GM18870 (cell line): Measurements from ENCODE around the gene SNX22.

ENCODE experiments used
- ATAC-seq: cut with Tn5 transposase; IDR thresholded peaks from one replicate; pipeline ENCODE4 v1.9.1; 2021; ENCODE audit warnings: moderate library complexity; ENCODE audit not compliant: unreplicated experiment

SNX22 gene

GRCh38 chr15:64133623-64134344 is 17.7 kb upstream of the SNX22 start:
- ATAC-seq: no peak

DNA sequence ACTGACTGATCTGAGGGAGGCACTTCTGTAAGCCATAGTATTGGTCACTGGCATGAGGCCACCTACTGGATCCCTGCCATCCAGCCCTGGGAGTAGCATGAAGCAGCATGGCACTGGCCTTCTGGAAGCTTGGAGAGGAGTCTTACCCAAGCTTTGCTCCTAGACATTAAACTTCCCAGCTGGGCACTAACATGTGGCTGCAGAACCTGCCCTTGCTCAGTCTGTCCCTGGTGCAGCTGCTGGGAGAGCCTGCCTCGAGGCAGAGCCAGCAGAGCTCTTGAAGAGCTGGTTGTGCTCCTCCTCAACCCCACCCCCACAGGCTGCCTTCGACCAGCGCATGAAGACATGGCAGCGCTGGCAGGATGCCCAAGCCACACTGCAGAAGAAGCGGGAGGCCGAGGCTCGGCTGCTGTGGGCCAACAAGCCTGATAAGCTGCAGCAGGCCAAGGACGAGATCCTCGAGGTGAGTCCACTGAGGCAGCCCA is 17.1 kb upstream of the SNX22 start:
- no peak for ATAC-seq

- no peak for ATAC-seq
Observed at GRCh38 chr15:64136347-64136746, 15.2 kb upstream of the SNX22 start.

DNA sequence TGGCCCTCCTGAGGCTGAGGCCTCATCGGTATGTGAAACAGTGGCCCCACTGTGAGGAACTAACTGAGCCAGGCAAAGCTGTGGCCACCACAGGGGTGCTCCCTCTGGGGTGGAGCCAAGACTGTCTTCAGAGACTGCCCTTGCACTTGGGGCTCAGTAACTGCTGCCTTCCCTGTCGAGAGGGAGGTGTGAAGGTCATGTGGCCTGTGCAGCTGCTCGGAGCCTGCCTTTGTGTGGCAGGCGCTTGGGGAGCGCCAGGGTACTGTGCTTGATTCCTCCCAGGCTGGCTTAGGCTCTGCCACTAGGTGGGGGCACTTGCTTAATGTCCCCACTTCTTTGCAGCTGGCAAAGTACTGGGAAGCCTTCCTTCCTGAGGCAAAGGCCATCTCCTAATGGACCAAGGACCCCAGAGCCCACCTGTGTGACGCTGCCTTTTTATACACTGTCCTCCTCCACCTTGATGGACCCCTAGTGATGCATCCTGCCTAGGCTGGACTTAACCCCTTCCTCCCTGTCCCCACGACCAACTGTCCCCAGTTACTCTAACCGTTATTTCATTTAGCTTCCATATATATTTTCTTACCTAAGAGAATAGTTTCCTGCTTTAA is 14.2 kb upstream of the SNX22 start:
- no peak for ATAC-seq

DNA sequence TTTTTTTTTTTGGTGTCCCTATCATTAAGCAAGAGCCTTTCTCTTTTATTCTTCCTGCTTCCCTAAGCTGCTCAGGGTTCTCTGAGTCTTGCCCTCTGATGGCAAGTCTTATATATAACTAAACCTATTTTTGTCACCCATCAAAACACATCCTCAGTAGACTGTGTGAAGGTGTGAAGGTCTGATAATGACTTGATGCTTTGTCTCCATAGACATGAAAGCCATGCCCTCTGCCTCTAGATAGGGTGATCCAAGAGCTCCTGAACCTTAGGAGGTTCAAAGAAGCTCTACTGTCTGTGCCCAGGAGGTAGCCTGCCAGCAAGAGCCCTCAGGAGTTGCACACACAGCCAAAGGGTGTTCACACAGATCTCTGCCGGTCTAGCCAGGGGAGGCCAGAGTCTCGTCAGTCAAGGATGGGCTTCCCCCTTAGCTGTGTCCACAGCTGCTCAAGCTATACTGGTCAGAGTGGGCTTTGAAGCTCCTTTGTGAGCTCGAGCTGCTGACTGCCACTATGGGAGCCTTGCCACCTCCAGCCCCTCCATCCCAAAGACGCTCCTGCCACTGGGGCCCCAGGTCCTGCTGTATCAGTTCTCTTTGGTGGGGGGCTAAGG is 13.1 kb upstream of the SNX22 start:
- no peak for ATAC-seq

DNA sequence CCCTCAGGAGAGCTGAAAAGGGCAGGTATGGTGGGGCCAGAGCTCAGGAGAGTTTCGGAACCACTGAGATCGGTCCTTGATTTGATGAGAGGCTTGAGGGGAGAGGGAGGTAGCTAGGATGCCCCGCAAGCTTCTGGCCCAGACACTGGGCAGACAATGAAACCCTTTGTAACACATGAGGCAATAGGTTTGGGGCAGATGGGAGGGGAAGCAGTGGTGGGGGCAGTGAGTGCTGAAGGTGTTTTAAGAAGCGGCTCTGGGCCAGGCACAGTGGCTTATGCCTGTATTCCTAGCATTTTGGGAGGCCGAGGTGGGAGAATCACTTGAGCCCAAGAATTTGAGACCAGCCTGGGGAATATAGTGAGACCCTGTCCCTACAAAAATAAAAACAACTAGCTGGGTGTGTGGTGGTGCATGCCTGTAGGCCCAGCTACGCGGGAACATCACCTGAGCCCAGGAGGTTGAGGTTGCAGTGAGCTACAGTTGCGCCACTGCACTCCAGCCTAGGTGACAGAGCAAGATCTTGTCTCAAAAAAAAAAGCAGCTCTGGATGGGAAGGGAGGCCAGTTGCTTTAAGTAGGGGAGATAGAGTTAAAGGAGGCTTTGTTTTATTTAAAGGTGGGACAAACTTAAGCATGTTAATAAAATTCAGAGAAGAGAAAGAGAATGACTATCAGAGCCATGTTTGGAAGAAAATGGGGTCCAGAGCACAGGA is 9.6 kb upstream of the SNX22 start:
- ATAC-seq: no peak

DNA sequence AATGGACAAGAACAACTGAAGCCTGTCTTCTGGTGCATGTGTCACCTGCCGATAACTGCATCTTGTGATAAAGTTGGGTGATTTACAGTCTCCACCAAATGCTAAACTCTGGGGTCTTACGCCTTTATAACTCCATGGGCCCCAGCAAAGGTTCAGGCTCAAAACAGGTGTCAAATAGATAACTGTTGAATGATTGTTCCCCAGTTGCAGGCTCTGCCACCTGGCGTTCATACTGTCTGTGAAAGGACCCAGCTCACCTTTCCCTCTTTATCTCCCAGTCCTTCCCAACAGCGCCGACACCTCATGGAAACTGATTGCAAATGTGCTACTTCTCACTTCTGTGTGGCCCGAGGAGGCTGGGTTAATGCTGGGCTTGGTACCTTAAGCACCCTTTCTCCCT is 8.3 kb upstream of the SNX22 start:
- no peak for ATAC-seq

DNA sequence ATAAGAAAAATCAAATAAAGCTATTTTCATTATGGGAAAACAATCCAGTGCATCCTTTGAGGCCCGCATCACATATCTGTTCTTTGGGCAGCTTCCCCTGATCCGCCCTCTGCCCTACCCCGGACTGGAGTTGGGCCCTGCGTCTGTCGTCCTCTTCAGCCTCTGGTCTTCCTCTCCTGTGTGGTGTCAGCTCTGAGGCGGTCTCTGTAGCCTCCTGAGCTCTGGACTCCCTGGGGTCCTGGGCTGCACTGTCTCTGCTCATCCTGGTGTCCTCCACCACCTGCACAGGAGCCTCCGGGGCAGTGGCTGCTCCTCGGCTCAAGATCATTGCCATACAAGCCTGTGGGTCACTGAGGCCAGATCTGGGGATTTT is 7.4 kb upstream of the SNX22 start:
- no peak for ATAC-seq

- ATAC-seq: peak; percentile 59
Observed at GRCh38 chr15:64144565-64145281, 6.8 kb upstream of the SNX22 start.

DNA sequence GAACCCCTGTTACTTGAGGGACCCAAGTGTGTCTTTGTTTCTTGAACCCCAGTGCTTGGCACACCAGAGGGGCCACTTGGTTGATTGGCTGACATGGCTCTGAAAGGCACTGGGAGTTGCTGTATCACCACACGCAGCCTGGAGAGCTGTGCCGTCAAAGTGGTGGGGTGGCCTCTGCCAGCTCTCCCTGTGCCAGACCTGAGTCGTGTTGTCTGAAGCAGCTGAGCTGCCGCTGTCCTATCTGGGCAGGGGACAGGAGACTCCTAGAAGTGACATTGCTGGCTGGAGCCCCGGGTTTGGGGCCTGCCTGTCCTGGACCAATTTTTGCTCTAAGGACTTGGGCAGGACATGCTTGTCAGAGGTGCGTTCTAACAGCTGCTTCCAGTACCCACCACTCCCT is 5.5 kb upstream of the SNX22 start:
- no peak for ATAC-seq

DNA sequence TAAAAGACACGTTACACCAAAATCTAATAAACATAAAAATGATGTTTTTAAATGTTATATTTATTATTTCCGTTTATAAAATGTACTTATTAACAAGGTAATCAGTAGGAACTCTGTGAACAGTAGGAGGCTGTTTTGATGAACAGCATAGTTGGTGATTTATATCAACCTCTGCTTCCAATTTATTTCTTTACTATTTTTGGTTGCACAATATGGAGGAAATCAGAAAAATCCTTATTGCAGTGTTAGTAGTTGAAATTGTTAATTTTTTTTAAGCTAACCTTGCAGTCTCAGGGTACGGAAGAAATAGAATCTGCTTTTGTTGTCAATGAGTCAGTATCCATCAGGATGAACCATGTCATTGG is 5.0 kb upstream of the SNX22 start:
- no peak for ATAC-seq

GRCh38 chr15:64146885-64147681 is 4.4 kb upstream of the SNX22 start:
- no peak for ATAC-seq

DNA sequence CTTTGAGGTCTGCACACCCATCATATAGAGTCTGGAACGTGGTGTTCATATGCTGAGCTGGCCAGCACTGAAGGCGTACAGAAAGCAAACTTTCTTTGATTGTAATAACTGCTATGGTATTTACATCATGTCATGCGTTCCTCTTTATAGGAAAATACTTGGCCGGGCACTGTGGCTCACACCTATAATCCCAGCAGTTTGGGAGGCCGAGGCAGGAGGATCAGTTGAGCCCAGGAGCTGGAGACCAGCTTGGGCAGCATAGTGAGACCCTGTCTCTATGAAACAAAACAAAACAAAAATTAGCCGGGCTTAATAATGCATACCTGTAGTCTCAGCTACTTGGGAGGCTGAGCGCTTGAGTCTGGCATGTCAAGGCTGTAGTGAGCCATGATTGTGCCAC is 3.4 kb upstream of the SNX22 start:
- no peak for ATAC-seq

DNA sequence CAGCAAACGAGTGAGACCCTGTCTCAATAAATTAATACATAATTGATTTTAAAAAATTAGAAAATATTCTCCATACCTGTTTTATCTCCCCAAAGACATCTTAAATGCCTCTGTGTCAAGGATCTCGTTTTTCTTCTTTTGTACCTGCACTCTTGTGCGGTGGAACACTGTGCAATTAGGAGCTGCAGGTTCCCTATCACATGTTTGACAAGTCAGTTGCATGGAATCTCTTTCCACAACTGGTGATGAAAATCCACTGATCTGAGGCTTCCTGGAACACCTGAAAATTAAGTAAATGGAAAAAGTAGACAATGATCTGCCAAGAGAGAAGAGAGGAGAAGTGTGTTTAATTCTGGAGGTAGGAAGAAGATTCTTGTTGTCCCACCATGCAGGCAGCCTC is 3.0 kb upstream of the SNX22 start:
- no peak for ATAC-seq

- no peak for ATAC-seq
Observed at GRCh38 chr15:64149424-64149823, 2.1 kb upstream of the SNX22 start.

DNA sequence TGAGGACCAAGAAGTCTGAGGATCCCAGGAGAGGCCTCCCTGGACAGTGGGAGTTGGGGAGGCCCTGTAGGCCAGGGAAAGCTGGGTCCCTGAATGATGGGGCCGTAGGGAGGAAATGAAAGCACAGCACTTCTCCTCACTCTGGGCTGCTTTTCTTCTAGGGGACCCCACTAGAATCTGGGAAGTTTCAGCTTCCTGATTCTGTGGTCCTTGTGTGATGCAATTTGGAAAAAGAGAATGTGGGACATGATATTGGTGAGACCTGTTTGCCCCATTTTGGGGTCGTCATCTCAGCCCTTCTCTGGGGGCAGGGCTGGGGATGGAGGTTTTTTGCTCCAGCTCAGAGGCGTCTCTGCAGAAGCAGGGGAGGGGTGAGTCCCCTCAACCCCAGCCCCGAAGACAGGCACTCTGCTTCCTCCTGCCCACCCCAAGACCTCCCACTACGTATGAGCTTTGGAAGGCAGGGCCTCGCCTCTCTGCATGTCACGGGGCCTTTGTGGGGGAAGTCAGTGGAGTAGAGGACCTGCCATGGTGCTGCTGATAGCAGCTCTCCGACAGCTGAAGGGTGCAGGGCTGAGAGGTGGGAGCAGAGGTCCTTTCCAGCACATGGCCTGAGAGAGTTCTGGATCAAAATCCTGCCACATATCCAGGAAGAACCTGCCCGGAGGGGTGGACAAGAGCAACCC is 1.5 kb upstream of the SNX22 start:
- ATAC-seq: no peak

- ATAC-seq: no peak
Observed at GRCh38 chr15:64152507-64153387, 1.2 kb downstream of the SNX22 start.

DNA sequence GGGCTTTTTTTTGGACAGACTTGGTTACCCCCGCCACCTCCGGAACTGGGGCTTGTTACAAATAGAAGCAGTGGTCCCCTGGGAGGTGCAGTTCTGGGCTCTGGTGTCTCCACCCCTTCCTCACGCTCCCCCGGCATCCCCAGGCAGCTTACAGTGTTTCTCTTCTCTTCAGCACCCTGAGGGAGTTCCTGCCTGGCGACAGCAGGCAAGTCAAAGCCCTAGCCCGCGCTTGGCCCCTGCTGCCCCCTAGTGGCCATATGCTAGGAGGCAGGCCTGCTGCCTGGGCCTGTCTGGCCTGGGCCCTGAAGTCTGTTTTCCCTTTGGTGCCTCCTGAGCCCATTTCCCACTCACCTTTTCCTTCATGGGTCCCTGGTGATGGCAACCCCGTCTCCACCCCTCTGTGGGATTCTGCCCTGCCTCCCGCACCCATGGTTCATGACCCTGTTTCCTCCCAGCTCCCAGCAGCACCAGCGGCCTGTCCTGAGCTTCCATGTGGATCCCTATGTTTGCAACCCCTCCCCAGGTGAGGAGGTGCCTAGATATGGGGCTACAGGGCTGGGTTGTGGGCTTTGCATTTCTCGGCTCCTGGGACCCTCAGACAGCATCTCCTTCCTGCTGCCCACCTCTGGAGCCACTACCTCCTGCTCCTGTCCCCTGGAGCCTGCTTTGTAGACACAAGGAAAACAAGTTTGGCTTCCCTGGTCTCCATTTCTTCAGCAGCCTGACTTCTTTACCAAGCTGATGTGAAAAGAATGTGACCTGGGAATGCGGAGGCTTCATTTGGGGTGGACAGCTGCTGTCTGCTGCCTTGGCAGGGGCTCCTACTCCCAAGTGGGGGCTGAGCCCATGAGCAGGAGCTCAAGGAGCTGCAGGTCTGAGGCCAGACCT is 2.2 kb downstream of the SNX22 start:
- no peak for ATAC-seq
